Vagina (tissue), 2 donors: Measurements from ENCODE around the gene MAGOH.
"Not testable (repeated sequence)": the region's sequence is repeated elsewhere in the genome, so short reads cannot be mapped to it uniquely, and the experiment has no call there.

ENCODE experiments used
- POLR2A ChIP-seq, 2 donors: fragments of 450-650 bp; IDR thresholded peaks; one replicate each; pipeline ENCODE4 v1.6.1; 2017; ENCODE audit warnings: antibody characterized with exemption in 2 of 2, mild to moderate bottlenecking in 2 of 2, moderate library complexity in 2 of 2
- TF ChIP-seq, protein P1 (sequence below), 3 experiments: fragments of 450-650 bp in 2 of 3; fragments of 200-600 bp in 1 of 3; sonication (generic) in 1 of 3; IDR thresholded peaks; one replicate each; pipeline ENCODE4 v1.5.1; 2017 to 2019; ENCODE audit warnings: antibody characterized with exemption in 3 of 3, mild to moderate bottlenecking in 2 of 3, moderate library complexity in 2 of 3

DNA sequence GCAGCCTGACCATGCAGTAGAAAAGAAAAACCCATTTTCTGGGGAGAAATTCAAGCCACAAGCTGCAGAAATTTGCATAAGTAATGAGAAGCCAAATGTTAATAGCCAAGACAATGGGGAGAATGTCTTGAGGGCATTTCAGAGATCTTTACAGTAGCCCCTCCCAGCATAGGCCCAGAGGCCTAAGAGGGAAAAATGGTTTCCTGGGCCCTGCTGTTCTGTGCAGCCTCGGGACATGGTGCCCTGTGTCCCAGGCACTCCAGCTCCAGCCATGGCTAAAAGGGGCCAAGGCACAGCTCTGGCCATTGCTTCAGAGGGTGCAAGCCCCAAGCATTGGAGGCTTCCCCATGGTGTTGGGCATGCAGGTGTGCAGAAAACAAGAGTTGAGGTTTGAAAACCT, 32.8 kb downstream of the MAGOH start:
- TF ChIP-seq POLR2A (IDR thresholded peaks at IDR 0.05) = not testable (repeated sequence)
- TF ChIP-seq, protein P1, sequence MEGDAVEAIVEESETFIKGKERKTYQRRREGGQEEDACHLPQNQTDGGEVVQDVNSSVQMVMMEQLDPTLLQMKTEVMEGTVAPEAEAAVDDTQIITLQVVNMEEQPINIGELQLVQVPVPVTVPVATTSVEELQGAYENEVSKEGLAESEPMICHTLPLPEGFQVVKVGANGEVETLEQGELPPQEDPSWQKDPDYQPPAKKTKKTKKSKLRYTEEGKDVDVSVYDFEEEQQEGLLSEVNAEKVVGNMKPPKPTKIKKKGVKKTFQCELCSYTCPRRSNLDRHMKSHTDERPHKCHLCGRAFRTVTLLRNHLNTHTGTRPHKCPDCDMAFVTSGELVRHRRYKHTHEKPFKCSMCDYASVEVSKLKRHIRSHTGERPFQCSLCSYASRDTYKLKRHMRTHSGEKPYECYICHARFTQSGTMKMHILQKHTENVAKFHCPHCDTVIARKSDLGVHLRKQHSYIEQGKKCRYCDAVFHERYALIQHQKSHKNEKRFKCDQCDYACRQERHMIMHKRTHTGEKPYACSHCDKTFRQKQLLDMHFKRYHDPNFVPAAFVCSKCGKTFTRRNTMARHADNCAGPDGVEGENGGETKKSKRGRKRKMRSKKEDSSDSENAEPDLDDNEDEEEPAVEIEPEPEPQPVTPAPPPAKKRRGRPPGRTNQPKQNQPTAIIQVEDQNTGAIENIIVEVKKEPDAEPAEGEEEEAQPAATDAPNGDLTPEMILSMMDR (IDR thresholded peaks at IDR 0.05) = not testable (repeated sequence)
